DND-41 (cell line): ENCODE measurements around the gene TMEM51.
A peak's percentile ranks its signal among the peaks of the same experiment; 100 is the strongest.

Source experiments
- ATAC-seq: fragments of 200-7000 bp; cut with Tn5 transposase; 3 replicates; pipeline ENCODE4 v1.9.1; 2021; ENCODE audit warnings: low read depth; ENCODE audit not compliant: insufficient read depth
- DNase-seq: peaks from one replicate; pipeline ENCODE4 v3.0.0-alpha.2; 2020
- H2AFZ ChIP-seq: 2 replicates; pipeline ENCODE4 v1.6.0; 2012; ENCODE audit warnings: low read depth, low read length
- H3K27ac ChIP-seq: 2 replicates; pipeline ENCODE4 v1.5.1; 2012; ENCODE audit warnings: low read length, inconsistent platforms
- H3K27me3 ChIP-seq: fragments of 200-600 bp; sonication (generic); 2 replicates; pipeline ENCODE4 v1.6.0; 2012; ENCODE audit warnings: low read length, mild to moderate bottlenecking, inconsistent platforms; ENCODE audit not compliant: insufficient read depth, poor library complexity
- H3K36me3 ChIP-seq: 2 replicates; pipeline ENCODE4 v1.5.1; 2012; ENCODE audit warnings: low read length, inconsistent platforms; ENCODE audit not compliant: insufficient read depth
- H3K4me1 ChIP-seq: 2 replicates; pipeline ENCODE4 v1.5.1; 2012; ENCODE audit warnings: mild to moderate bottlenecking, low read length; ENCODE audit not compliant: insufficient read depth
- H3K4me2 ChIP-seq: 2 replicates; pipeline ENCODE4 v1.6.0; 2012; ENCODE audit warnings: mild to moderate bottlenecking, moderate library complexity, low read length, inconsistent platforms; ENCODE audit not compliant: insufficient read depth
- H3K4me3 ChIP-seq, 2 experiments: fragments of 200-600 bp in 1 of 2; shearing (Covaris generic) in 1 of 2; 2 replicates each; pipeline ENCODE4 v1.5.1; 2012 to 2016; ENCODE audit warnings: inconsistent platforms in 2 of 2, low read length in 2 of 2, mild to moderate bottlenecking in 2 of 2, low read depth in 1 of 2, moderate library complexity in 1 of 2
- H3K79me2 ChIP-seq: 2 replicates; pipeline ENCODE4 v1.6.0; 2012; ENCODE audit warnings: low read length, inconsistent platforms; ENCODE audit not compliant: insufficient read depth
- H3K9ac ChIP-seq: 2 replicates; pipeline ENCODE4 v1.6.0; 2012; ENCODE audit warnings: low read depth, mild to moderate bottlenecking, inconsistent platforms, low read length, moderate library complexity
- H3K9me3 ChIP-seq: 2 replicates; pipeline ENCODE4 v1.5.1; 2012; ENCODE audit warnings: low read length, moderate library complexity, mild to moderate bottlenecking, inconsistent platforms; ENCODE audit not compliant: insufficient read depth, severe bottlenecking
- H4K20me1 ChIP-seq: 2 replicates; pipeline ENCODE4 v1.6.0; 2012; ENCODE audit warnings: low read length; ENCODE audit not compliant: insufficient read depth
- EZH2 ChIP-seq: IDR thresholded peaks from 3 replicates; pipeline ENCODE4 v1.6.1; 2012; ENCODE audit warnings: borderline replicate concordance, low read depth, mild to moderate bottlenecking, moderate library complexity, low read length, inconsistent platforms; ENCODE audit not compliant: severe bottlenecking
- TF ChIP-seq, protein P1 (sequence below): IDR thresholded peaks from 2 replicates; pipeline ENCODE4 v1.5.1; 2012; ENCODE audit warnings: borderline replicate concordance, low read length, moderate library complexity, mild to moderate bottlenecking; ENCODE audit not compliant: poor library complexity, severe bottlenecking; ENCODE audit errors: extremely low read depth

The TMEM51 gene

DNA sequence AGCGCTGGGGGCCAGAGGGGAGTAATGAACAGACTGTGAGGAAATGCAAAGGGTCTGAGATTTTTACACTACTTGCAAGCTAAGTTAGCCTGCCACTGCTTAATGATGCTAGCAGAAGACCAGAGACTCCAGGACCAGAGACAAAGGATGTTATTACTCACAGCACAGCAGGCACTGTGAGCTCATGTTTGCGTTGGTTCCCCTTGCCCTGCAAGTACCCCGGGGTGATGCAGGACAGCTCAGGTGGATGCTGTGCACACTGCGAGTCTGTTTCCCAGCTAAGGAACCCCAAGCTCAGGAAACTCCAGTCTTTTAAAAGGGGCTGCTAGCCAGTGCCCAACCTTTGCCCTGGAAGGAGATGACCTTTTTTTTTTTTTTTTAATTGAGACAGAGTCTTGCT, 94.7 kb downstream of the TMEM51 start:
- H4K20me1 ChIP-seq = peaks cover 10% of the 10 kb centered on the region
- peaks cover 18% of the 10 kb centered on the region for H3K4me1 ChIP-seq
- peaks cover 6% of the 10 kb centered on the region for H3K27me3 ChIP-seq
- no peaks in the 10 kb centered on the region for H3K79me2 ChIP-seq
- H3K4me2 ChIP-seq = no peak overlapping the region
- H3K36me3 ChIP-seq = no peaks in the 10 kb centered on the region
- H2AFZ ChIP-seq = no peak overlapping the region
- no peak overlapping the region for H3K4me3 ChIP-seq
- no peak for TF ChIP-seq EZH2
- TF ChIP-seq, protein P1, sequence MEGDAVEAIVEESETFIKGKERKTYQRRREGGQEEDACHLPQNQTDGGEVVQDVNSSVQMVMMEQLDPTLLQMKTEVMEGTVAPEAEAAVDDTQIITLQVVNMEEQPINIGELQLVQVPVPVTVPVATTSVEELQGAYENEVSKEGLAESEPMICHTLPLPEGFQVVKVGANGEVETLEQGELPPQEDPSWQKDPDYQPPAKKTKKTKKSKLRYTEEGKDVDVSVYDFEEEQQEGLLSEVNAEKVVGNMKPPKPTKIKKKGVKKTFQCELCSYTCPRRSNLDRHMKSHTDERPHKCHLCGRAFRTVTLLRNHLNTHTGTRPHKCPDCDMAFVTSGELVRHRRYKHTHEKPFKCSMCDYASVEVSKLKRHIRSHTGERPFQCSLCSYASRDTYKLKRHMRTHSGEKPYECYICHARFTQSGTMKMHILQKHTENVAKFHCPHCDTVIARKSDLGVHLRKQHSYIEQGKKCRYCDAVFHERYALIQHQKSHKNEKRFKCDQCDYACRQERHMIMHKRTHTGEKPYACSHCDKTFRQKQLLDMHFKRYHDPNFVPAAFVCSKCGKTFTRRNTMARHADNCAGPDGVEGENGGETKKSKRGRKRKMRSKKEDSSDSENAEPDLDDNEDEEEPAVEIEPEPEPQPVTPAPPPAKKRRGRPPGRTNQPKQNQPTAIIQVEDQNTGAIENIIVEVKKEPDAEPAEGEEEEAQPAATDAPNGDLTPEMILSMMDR = no peak
- no peak for DNase-seq
- H3K9ac ChIP-seq = no peak overlapping the region
- no peaks in the 10 kb centered on the region for H3K9me3 ChIP-seq
- no peak for ATAC-seq
- no peak overlapping the region for H3K27ac ChIP-seq

DNA sequence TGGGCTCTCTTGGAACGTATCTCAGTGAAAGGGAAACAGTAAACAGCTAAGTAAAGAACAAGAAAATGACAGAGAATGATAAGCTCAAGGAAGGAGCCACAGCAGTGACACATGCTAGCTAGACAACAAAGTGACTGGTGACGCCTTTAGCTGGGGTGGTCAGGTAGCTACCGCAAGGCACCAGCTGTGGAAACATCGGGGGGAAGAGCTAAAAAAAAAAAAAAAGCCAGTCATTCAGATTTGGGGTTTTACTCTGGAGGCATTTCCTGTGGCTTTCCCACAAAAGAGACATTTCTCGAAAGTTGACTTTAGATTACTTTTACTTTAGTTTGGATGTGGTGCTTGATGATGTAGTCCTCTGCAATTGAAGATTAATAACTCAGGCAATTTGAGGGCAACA, 95.5 kb downstream of the TMEM51 start:
- H3K4me2 ChIP-seq = no peak overlapping the region; the same call in 1 of the 2 replicates
- no peaks in the 10 kb centered on the region for H3K79me2 ChIP-seq
- peaks cover 18% of the 10 kb centered on the region for H3K4me1 ChIP-seq
- H3K36me3 ChIP-seq = no peaks in the 10 kb centered on the region
- H3K27ac ChIP-seq = no peak overlapping the region
- no peaks in the 10 kb centered on the region for H3K9me3 ChIP-seq
- H4K20me1 ChIP-seq = peaks cover 10% of the 10 kb centered on the region
- H2AFZ ChIP-seq = no peak overlapping the region
- no peak overlapping the region for H3K4me3 ChIP-seq
- peaks cover 11% of the 10 kb centered on the region for H3K27me3 ChIP-seq
- no peak overlapping the region for H3K9ac ChIP-seq
- TF ChIP-seq, protein P1 = no peak
- TF ChIP-seq EZH2 = no peak
- ATAC-seq (peak; percentile 99), DNase-seq (peak; percentile 75)

DNA sequence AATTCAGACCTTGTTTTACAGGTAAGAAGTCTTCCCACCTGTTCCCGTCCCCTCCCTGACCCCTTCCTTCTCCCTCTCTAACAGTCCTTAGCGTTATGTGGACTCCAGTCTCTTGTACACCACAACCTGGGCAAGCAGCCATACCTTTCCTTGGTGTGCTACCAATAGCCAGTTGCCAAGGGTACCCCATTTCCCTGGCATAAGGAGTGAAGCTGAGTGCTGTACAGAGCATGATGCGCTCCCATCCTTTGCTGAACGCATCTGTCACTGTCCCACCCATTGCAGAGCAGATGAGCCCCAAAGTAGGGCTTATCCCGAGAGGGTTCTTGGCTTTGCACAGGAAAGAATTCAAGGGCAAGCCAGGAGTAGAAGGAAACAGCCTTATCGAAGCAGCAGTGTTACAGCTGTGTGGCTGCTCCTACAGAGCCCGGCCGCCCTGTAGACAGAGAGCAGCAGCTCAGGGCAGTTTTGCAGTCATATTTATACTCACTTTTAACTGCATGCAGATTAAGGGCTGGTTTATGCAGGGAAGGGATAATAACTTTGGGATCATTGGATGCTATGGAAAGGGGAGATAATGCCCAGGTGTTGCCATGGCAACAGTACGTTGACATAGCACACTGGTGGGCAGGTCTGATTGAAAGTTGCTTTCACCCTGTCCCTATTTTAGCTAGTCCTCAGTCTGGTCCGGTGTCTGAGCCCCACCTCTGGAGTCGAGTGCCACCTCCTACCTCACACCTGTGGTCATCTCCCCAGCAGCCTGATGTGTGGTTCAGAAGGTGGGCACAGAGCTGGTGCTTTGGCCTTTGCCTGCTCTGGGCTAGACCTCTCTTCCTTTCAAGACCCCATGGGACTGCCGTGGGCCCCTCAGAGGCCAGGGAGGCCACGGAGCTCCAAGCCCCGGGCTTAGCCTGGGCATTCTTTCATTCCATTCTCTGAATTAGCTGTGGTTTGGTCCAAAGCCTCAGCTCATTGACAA, 98.6 kb downstream of the TMEM51 start:
- no peak overlapping the region for H3K9ac ChIP-seq
- TF ChIP-seq EZH2 = no peak
- TF ChIP-seq, protein P1 = no peak
- peaks cover 10% of the 10 kb centered on the region for H4K20me1 ChIP-seq
- no peaks in the 10 kb centered on the region for H3K79me2 ChIP-seq
- no peak overlapping the region for H3K27ac ChIP-seq
- H3K9me3 ChIP-seq = no peaks in the 10 kb centered on the region
- H3K36me3 ChIP-seq = no peaks in the 10 kb centered on the region
- H3K27me3 ChIP-seq = peaks cover 17% of the 10 kb centered on the region
- peaks cover 18% of the 10 kb centered on the region for H3K4me1 ChIP-seq
- DNase-seq (no peak), ATAC-seq (no peak)
- H3K4me2 ChIP-seq = no peak overlapping the region
- H2AFZ ChIP-seq = no peak overlapping the region
- no peak overlapping the region for H3K4me3 ChIP-seq
